HCEC 1CT (cell line): ENCODE measurements around the gene DOCK4.
A peak's percentile ranks its signal among the peaks of the same experiment; 100 is the strongest.

Experiments
- DNase-seq: peaks from one replicate; pipeline ENCODE4 v3.0.0-alpha.2; 2017

Gene DOCK4

DNA sequence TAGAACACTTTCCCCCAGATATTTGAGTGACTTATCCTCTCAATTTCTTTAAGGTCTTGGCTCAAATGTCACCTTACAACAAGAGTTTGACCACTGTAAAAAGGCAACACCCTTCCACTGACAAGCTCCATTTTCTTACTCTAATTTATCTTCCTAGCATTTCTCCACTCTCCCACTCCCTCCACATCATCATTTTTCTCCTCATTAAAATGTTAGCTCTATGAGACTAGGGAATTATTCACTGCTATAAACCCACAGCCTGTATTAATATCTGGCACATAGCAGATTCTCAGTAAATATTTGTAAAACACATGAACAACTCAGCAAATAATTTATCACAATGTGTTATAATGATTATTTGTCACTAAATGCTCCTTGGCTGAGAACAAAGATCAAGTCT, 161.0 kb downstream of the DOCK4 start:
- no peak for DNase-seq

DNA sequence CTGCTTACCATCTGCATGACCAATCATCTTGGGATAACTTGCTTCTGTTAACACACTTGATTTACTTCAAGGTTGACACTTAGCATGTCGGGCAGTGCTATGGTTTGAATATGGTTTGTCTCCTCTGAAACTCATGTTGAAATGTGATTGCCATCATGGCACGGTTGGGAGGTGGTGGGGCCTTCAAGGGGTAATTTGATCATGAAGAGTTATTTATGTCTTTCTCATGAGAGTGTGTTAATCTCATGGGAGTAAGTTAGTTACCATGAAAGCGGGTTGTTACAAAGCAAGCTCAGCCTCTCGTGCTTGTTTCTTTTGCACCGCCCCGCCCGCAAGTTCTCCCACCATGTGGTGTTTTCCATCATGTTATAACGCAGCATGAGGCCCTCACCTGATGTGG, 163.6 kb downstream of the DOCK4 start:
- DNase-seq, result no peak

DNA sequence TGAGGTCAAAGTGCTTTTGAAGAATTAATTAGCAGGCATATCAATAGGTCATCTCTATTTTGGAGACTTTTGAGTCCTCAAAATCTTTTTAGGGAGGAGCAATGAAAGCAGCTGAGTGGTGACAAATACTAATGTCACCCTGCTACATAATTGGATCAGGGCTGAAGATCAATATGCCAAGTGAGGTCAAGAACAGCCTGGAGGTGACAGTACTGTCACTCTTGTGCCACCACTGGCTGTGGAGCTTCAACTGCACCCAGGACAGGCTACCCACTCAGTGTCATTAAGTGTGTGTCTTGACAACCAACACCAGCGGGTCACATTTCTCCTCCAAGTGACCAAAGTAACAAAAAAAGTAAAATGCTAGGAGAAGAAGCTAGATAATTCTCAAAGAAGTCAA, 167.8 kb downstream of the DOCK4 start:
- DNase-seq, result no peak

DNA sequence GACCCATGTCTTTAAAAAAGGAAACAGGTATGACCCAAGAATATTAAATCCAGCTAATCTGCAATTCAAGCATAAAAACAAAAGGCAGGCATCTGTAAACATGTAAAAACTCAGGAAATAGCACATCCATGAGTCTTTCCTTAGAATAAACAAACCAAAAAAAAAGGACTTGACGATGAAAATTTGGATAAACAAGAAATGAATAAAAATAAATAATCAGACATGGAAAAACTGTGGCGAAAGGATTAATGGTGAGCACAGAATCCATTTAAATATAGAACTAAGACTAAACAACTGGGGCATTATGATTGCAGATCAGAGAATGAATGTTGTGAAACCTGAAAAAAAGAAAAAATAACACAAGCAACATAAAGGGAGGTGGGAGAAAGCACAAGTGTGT, 170.1 kb downstream of the DOCK4 start:
- DNase-seq, result peak; percentile 55

DNA sequence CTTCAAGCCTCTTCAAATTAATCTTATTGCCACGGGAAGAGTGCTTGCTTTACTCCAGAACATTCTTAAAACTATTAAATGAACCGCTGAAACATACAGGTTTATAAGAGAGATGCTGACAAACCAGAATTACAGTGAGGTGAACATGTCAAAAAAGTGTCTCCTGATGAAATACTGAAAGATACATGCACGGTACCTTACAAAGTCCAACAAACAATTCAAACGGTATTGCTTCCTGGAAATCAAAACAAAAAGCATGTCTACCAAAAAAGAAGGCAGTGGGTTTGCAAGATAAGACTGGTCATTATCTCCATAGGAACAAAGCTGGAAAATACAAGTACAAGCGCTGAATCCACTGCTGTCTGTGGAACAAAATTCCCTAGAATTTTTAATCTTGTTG, 174.5 kb downstream of the DOCK4 start:
- DNase-seq, result no peak

DNA sequence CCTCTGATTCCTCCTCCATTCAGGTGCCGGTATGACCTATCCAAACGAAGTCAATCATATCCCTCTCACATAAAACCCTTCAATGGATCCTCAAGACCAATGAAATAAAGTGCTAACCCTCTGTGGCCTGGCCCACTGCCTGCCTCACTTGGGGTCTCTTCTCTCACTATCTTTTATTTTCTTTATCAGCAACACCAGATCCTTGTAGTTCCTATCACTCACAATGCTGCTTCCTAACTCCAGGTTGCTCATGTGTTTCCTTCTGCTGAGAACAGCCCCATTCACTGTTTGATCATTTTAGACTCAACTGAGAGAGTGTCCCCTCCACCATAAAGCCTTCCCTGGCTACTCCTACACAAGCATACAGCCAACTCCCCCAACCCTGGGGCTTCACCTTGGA, 180.6 kb downstream of the DOCK4 start:
- DNase-seq, result no peak

DNA sequence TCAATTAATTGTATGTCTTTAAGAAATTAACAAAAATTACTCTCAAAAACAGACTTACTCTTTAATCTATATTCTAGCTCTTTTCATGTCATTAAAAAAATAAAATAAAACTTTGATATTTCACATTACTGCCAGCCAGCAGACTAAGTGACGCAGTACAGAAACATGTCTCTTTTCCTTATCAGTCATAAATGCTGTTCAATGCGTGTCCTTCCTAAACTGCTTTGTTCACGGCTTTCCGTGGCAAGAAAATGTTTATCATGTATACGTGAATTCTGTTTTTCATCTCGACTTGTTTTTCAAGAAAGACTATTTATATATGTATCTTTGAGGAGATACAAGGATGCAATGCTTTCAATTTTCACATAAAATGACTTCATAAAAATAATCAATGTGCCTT, 182.4 kb downstream of the DOCK4 start:
- no peak for DNase-seq

DNA sequence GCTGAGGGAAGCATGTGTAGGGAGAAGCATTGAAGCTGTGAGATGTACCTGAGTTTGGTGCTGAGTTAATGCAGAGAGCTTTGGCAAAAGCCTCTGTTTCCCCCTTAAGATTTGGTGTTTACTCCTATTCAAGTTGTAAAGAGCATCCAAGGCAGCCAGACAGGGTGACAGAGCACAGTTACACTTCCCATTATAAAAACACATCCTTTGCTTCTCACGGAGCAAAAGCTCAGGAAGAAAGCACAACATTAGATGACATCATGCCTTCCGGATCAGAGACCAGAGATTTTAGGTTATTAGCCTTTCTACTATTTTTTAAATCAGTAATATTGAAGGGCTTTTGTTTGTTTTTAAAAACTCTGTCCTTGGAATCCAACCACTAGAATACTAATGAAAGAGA, 182.9 kb downstream of the DOCK4 start:
- DNase-seq, result no peak

DNA sequence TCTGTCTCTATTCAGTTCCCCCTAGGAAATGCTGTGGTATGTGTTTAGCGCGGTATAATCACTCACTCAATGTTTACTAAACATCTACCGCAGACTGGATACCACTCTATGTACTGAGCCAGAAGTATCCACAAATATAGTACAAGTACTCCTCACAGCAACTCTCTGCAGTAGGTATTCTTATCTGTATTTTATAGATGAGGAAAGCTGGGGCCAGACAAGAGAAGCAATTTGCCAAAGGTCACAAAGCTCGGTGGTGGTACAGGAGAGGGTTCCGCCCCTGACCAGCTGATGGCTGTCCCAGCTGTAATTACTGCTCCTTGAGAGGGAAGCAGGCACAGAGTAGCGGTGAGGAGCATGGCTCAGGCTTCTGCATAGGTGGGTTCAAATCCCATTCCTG, 184.1 kb downstream of the DOCK4 start:
- DNase-seq, result no peak

DNA sequence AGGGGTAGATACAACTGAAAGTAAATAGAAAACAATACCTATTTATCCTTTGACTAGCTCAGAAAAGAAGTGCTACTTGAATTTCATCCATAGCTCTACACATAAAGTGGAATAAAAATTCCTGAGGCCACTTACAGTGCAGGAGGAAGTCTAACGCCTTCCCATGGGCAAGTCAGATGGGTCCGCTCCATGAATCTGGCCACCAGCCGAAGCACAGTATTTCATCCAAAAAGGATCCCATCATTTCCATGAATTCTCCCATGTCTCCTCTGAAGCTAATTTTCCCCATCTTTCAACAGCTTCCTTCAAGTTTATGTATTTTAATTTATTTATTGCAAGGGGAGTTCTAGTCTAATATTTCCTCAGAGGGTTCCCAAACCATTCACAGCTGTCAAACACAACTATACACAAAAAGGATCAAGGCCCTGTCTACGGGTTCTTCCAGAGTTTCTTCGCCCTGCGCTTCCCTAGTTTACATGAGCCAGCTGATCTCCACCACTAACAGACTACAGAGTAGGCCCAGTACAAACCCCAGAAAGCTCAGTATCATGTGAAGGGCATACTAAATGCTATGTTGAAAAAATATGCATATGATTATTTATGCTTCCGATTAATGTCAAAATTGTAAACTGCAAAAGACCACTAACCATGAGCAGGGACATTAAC, 184.7 kb downstream of the DOCK4 start:
- no peak for DNase-seq

DNA sequence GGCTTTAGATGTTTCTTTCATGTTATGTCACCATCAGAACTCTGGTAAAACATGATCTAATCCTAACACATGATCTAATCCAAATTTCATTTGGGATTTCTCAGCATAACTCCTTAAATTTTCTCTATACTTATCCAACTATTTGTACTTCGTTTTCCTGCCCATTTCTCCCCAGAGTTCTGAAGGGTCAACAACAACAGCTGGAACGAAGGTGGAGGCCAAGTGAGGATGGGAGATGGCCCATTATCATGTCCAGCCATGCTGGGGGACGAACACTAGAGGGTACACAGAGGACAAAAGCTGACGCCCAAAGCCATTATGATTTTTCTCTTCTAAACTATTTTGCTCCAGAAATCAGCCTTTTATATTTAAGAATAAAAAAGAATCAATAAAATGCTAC, 185.4 kb downstream of the DOCK4 start:
- DNase-seq, result no peak

DNA sequence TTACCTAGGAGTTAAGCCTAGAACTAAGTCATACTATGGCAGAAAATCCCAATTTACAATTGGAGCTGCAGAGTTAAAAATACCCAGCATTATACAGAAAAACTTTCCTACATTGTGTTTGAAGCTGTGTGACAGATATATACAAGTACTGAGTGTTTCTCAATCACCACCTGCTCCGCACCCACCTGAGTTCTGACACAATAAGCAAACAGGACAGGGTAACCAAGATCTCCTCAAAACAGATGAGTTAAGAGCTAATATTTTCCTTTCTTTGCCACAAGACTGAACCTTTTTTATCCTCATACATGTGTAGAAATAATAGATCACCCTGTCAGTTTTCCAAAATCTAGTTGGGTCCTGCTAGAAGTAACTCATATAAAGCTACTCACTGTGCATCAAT, 186.3 kb downstream of the DOCK4 start:
- DNase-seq, result no peak

DNA sequence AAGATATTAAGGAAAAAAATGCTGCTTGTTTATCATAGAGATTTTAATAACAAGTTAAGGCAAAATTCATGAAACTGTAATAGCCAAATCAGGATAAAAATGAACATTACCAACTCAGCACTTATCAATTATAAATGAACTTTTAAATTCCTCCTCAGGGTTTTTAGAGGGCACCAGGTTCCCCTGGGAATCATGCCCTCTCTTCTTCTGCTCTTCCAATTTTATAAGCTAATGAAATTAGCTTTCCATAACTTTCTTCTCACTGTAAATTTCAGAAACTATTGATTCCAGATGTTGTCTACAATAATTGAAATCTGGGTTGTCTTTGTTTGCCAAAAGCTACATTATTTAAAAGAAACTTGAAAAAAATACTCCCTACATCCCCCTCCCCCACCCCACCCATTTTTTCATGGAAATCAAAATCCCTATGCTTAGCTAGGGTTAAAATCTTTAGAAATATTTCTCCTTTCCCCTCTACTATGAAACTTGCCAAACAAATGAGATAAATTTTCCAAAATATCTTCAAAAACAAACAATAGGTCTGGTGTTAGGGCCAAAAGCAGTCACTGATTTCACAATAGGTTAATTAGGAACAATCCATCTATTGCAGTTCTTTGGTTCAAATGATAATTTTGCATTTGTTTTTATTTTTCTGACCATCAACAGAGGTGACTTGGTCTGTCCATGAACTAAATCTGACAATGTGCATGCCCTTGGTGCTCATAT, 187.7 kb downstream of the DOCK4 start:
- DNase-seq, result no peak

DNA sequence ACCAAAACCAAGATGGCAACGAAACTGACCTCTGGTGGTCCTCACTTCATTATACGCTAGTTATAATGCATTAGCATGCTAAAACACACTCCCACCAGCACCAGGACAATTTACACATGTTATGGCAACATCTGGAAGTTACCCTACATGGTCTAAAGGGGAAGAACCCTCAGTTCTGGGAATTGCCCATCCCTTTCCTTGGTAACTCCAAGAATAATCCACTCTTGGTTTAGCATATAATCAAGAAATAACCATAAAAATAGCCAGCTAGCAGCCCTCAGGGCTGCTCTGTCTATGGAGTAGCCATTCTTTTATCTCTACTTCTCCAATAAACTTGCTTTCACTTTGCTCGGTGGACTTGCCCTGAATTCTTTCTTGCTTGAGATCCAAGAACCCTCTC, 191.1 kb downstream of the DOCK4 start:
- no peak for DNase-seq

DNA sequence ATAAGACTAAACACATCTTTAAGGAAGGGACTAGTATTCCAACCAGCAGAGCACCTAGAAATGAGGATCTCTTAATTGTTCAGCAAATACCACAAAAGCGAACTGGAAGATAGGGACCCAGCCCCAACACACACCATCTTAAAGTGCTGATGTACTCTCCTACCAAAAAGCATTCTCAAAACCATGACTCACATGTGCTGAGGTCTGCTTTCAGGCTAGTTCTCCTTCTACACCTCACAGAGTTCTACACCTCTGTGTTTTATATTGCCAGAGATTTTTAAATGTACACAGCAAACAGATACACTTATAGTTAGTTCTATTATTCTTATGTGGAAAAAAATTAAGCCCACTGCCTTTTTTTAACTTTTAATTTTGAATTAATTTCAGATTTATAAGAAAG, 191.9 kb downstream of the DOCK4 start:
- DNase-seq, result no peak

DNA sequence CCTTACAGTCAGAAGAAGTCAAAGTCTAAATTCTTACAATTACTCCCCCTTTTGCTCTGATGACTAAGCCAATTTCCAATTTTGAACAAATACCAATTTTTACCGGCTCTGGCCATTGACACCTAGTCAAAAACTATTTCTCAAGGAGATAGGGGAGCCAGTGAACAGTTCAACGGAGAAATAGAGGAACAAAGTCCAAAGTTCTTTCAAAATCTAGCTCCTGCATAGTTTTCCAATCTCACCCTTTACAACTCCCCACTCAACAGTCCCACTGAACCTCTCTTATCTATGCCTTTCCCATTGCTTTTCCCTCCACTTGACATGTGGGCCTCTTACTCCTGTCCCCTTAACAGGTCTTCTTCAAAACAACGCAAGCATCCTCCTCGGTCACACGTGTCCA, 192.9 kb downstream of the DOCK4 start:
- DNase-seq, result no peak

DNA sequence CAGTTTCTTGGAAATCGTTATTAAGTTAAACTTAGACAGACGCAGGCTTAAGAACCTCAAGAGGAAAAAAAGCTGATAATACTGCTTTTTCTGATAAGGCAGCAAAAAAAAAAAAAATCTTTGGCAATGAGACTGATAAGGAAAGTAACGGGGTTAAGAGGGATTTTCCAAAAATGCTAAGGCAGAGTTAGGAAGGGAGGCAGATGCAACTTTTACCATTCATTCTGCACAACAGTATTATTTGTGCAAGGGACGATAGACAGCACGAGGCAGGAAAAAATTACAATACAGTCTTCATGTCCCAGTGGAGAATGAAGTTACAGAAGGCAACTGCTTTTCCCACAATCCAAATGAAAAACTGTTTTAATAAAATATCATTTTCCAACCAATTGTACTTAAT, 194.0 kb downstream of the DOCK4 start:
- no peak for DNase-seq

DNA sequence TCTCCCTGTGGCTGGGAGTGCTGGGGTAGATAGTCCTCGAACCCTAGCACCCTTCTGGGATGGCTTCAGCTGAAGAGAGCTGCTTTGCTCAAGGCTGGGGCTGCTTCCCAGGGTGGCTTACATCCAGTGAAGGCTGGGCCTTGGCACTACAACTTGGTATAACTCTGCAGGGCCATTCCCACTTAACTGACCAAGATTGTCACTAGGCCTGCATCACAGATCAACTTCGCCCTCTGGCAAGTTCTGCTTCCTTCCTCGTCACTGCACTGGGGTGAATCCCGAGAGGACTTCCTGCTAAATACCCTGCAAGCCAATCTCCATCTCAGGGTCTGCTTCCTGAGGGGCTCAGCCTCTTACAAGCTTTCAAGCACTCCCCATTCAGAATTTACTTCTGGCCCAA, 195.2 kb downstream of the DOCK4 start:
- no peak for DNase-seq

DNA sequence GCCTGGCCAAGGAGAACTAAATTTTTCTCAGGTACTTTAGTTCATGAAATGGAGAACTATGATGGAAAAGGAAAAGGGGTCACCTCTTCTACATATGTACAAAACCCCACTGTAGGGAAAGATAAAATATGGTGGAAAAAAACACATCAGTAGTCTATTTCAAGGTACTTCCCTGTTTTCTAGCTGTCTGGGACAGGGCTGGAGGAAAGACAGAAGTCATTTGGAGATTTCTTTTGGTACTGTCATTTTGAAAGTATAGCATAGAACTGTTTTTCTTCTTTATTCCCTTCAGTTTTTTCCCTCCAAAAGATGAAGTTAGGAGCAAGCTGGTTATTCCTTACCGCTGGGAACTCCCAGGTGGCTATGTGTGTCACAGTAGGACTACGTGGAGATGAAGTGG, 196.1 kb downstream of the DOCK4 start:
- DNase-seq, result no peak

DNA sequence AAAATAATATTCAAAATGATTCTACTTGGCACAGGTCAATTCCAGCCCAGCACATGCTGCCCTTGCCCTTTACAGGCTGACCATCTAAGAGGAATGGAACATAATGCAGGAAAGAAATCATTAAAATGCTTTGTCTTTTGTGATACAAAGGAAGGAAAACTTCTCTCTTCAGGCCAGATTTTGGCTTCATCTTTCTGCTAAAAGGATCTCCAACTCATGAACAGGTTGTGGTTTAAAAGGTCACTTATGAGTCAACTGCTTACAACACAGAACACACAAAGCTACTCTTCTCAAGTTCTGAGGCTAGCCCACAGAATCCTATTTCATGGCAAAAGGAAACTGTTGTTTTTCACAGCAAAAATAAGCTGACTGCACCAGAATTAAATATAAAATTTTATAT, 197.1 kb downstream of the DOCK4 start:
- DNase-seq, result peak; percentile 79

DNA sequence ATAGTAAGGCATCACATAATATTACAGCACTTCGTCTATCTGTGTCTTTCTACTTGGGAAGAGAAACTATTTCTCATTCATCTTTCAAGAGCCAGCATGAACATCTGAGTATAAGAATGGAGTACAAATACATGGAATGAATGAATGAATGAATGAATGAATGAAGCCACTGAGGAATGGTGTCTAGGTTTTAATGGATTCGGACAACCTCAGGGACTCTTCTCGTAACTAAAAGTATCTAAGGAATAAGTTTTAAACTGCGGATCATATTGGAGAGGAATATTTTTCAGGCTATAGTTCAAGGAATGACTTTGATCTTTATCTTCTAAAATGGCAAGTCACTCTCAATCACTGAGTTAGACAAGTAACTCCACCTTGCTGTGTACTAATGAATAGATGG, 199.0 kb downstream of the DOCK4 start:
- no peak for DNase-seq

DNA sequence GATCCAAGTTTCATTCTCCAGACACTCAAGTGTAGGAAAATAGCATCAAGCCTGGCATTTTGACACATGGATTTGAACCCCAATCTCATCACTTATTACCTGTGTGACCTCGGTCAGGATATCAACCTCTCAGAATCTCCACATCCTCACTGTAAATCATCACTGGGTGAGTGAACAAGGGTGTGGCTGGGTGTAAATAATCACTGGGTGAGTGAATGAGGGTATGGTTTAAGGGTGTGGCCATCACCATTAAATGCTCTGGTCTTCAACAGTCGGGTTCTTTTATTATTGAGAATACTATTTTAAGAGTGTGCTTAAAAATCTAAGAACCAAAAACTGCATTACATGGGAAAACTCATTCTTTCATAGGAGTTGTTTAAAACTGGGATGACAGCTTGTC, 200.1 kb downstream of the DOCK4 start:
- no peak for DNase-seq

DNA sequence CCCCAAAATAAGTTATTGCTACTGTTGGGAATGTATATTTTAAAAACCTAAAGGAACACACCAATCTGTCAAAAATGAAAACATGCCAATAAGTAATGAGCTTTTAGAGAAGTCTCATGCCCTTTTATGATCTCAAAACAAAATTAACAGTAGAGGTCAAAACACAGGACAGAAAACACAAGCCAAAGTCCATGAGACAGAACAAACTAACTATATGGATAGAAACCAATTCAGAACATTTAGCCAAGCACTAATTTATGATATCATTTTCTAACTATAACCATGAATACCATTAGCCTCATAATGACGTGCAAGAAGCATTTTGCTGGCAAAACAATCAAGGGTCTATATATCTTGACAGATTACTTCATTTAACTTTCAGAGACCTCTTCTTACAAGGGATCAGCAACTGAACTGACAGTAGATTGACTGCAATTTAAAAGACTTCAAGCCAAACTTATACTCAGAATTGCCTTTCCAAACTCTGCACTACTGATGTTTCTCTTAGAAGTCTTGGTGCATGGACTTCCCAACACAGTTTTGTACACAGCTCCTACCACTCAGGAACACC, 200.9 kb downstream of the DOCK4 start:
- no peak for DNase-seq

DNA sequence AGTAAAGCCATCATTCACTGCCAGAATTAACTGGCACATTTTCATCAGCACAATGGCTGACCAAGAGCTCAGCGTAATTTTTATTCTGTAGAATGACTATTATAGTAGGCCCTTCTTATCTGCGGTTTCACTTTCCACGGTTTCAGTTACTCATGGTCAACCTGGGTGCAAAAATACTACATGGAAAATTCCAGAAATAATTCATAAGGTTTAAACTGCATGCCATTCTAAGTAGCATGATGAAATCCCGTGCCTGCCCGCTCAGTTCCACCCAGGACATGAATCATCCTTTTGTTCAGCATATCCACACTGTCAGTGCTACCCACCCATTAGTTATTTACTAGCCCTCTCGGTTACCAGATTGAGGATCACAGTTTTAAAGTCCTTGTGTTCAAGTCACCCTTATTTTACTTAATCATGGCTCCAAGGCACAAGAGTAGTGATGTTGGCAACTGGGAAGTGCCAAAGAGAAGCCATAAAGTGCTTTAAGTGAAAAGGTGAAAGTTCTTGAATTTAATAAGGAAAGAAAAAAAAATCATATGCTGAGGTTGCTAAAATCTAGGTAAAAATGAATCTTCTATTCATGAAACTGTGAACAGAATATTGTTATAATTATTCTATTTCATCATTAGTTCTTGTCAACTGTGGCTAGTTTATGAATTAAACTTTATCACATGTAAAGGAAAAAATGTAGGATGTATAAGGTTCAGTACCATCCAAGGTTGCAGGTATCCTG, 204.9 kb downstream of the DOCK4 start:
- peak; percentile 80 for DNase-seq
